HG03064 (cell line): ENCODE measurements around the gene GMPPA.

Source experiments
- ATAC-seq: cut with Tn5 transposase; IDR thresholded peaks from one replicate; pipeline ENCODE4 v1.9.1; 2021; ENCODE audit warnings: low read depth; ENCODE audit not compliant: unreplicated experiment

Gene GMPPA

DNA sequence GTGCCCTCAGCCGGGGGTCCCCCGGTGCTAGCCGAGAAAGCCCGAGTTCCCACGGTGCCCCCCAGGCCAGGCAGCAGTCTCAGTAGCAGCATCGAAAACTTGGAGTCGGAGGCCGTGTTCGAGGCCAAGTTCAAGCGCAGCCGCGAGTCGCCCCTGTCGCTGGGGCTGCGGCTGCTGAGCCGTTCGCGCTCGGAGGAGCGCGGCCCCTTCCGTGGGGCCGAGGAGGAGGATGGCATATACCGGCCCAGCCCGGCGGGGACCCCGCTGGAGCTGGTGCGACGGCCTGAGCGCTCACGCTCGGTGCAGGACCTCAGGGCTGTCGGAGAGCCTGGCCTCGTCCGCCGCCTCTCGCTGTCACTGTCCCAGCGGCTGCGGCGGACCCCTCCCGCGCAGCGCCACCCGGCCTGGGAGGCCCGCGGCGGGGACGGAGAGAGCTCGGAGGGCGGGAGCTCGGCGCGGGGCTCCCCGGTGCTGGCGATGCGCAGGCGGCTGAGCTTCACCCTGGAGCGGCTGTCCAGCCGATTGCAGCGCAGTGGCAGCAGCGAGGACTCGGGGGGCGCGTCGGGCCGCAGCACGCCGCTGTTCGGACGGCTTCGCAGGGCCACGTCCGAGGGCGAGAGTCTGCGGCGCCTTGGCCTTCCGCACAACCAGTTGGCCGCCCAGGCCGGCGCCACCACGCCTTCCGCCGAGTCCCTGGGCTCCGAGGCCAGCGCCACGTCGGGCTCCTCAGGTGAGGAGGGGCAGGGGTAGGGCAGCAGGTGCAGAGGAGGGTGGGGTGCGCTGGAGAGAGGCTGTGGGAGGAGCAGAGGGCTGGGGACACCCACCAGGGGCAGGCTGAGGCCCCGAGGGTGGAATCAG is 14.1 kb upstream of the GMPPA start:
- no peak for ATAC-seq

DNA sequence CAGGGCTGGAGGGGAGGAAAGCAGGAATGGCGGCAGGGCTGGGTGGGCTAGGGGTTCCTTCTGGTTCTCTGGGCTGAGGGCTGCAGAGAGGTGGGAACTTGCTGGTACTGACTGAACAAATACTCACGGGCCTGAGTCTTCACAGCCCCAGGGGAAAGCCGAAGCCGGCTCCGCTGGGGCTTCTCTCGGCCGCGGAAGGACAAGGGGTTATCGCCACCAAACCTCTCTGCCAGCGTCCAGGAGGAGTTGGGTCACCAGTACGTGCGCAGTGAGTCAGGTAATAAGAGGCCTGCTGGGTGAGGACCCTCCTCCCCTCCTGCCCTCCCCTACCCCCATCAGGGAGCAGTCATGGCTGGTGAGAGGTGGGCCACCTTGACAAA is 13.5 kb upstream of the GMPPA start:
- ATAC-seq: no peak

DNA sequence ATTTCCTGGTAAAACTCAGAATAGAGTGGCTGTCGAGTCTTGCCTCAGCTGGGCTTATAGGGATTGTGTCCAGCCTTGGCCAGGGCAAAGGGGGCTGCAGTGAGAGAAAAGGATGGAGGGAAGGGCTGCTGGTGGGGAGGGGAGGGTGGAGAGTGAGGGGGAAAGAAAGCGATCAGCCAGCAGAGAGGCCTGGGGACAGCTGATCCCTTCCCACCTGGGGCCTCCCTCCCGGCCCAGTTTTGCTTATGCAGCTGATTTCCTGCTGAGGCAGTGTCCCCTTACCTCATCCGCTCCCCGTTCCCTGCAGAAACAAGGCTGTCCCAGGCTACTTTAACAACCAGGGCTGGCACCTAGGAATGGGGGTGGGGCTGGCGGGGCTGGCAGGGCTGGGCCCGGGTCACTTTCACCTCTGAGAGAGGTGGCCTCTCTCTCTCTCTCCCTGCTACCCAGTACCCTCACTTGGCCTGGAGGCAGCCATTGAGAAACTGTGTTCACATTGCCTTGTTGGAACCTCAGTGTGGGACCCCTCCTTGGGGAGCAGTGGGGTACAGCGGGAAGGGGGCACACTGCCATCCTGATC is 12.2 kb upstream of the GMPPA start:
- no peak for ATAC-seq

GRCh38 chr2:219488149-219488843 is 10.4 kb upstream of the GMPPA start:
- ATAC-seq: no peak

DNA sequence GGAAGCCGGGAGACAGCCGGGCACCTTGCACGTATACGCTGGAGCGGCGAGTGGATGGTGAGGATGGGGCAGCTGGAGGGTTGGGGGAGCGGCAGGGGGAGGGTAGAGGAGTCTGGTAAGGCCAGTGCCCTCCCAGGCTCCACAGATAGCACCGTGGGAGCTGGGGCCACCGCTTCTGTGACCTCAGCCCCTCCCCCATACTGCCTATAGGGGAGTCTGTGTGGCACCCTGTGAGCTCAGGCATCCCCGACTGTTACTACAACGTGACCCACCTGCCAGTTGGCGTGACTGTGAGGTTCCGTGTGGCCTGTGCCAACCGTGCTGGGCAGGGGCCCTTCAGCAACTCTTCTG is 9.9 kb upstream of the GMPPA start:
- ATAC-seq: no peak

GRCh38 chr2:219489315-219489714 is 9.4 kb upstream of the GMPPA start:
- no peak for ATAC-seq

DNA sequence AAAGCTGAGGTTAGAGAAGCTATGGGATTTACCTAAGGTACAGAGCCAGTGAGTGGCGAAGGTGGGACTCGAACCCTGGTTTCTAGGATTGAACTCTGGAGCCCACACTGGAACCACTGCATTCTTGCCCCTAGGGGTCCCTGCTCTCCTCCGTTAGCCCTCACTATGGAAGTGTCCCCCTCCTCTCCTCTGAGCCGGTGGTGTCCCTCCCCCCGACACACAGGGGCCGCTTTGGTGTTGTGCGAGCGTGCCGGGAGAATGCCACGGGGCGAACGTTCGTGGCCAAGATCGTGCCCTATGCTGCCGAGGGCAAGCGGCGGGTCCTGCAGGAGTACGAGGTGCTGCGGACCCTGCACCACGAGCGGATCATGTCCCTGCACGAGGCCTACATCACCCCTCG is 8.5 kb upstream of the GMPPA start:
- ATAC-seq: no peak

DNA sequence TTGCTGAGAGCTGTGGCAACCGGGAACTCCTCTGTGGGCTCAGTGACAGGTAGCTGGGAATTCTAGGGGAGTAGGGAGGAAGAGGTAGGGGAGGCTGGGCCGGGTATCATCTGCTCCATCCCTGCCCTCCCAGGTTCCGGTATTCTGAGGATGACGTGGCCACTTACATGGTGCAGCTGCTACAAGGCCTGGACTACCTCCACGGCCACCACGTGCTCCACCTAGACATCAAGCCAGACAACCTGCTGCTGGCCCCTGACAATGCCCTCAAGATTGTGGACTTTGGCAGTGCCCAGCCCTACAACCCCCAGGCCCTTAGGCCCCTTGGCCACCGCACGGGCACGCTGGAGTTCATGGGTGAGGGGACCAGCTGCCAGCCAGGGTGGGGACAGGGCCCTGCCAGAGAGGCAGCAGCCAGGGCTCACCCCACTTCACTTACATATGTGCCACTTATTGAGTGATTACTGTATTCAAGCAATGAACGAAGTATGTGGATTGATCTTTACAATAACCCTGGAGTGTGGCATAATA is 8.0 kb upstream of the GMPPA start:
- no peak for ATAC-seq

DNA sequence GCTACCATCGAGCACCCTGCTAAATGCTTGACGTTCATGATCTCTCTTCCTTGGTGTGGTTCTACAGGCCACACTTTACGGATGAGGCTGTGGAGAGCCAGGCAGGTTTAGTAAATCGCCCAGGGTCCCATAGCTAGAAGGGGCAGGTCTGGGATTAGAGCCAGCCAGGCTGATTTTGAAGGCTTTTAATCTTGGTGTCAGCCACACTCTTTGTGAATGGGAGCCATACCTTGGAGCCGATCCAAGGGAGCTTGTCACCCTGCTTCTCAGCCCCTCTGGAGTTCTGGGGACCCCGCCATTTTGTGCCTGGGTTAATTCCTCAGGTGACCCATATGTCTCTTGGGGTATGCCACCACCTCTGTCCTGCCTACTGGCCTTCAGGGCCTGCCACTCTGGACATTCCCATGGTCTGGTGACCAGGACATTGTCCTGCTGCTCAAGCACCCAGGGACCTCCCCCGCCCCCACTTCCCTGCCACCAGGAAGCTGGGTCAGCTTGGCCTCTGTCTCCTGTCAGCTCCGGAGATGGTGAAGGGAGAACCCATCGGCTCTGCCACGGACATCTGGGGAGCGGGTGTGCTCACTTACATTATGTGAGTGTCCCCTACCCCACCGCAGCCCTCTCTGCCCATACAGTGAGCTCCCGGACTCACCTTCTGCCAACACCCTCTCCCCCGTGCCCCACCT is 7.3 kb upstream of the GMPPA start:
- ATAC-seq: no peak

- no peak for ATAC-seq
Observed at GRCh38 chr2:219492575-219492974, 6.1 kb upstream of the GMPPA start.

- no peak for ATAC-seq
Observed at GRCh38 chr2:219493086-219493485, 5.6 kb upstream of the GMPPA start.

DNA sequence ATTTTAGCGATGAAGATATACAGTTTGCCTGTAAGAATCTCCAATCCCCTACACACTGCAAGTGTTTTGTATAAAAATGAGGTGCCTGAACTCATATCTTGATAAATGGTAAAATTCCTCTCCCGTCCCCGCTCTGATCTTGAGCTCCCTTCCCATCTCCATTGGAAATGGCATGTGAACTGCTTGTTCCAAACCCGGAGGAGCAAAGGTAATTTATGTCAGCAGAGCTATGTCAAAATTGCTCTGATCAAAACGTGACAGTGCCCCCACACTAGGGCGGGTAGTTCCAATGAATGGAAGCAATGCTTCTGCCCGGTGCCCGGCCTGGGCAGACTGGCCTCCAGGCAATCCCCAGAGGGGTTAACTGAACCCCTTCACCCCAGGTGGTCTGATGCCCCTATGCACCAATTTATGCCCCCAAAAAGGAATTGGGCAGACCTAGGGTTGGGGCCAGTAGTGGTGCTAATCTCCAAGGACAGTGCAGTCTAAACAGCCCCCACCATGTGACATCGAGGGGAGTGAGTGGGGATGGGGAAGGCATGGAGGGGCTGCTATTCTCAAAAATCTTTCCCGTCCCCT is 3.6 kb upstream of the GMPPA start:
- ATAC-seq: no peak

GRCh38 chr2:219495531-219496122 is 3.1 kb upstream of the GMPPA start:
- ATAC-seq: no peak

DNA sequence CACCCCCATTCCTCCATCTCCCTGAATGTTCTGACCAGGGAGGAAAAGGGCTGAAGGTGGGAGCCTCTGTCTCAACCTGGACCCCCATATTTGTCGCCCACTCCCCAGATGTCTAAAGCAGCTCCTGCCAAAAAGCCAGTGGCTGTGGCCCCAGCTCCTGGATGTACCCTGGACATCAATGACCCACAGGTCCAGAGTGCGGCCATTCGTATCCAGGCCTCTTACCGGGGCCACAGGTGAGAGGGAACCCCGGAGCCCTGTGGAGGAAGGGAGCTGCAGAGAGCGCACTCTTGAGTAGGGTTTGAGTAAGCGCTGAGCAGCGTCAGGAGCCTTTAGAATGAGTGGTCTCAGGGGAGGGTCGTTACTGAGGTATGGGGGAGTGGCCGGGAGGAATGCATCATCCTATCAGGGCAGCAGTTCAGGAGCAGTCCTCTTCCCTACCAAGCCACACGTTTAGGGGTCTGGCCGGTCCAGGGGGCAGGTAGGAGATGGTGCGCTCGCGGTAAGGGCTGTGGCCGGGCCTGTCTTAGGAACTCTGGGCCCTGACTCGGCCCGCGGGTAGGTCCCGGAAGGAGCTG is 2.4 kb upstream of the GMPPA start:
- no peak for ATAC-seq

GRCh38 chr2:219496825-219497494 is 1.7 kb upstream of the GMPPA start:
- no peak for ATAC-seq

GRCh38 chr2:219497495-219498279 is 1.0 kb upstream of the GMPPA start:
- peak; percentile 28 for ATAC-seq

DNA sequence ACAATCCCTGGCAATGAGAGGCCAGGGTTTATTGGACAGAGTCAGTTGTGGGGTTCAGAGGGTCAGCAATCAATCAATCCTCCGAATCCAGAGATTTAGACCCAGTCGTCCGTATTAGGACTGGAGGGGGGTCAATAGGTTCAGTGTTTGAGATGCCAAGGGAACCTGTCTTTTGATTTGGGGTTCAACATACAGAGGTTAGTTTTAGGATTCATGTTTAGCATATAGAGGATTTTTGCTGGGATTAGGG is 292 bp downstream of the GMPPA start:
- no peak for ATAC-seq

DNA sequence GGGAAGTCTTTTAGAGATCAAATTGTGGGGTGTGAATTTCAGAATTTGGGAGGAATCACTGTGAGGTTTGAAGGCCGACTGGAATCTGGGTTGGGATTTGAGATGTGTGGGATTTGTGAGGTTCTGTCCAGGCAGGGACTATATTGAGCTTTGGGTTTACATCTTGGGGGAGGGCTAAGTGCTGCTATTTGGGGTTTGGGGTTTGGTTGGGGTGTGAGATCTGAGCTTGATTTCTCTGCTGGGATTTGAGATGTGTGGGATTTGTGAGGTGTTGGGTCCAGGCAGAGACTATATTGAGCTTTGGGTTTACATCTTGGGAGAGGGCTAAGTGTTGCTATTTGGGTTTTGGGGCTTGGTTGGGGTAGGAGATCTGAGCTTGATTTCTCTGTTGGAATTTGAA is 864 bp downstream of the GMPPA start:
- ATAC-seq: no peak

- no peak for ATAC-seq
Observed at GRCh38 chr2:219500135-219500534, 1.4 kb downstream of the GMPPA start.
